HEK293 (cell line): ENCODE results near the gene ATP2A3.

Experiments
- CTCF ChIA-PET: fragments of 350-600 bp; formaldehyde crosslinking; extraction: SDS; loops from one replicate; lab custom pipeline; 2021; ENCODE audit warnings: antibody characterized with exemption; lab: Yijun Ruan, JAX
- POLR2A ChIA-PET: fragments of 300-600 bp; formaldehyde crosslinking; extraction: SDS; loops from one replicate; lab custom pipeline; 2020; ENCODE audit warnings: antibody characterized with exemption, inconsistent platforms; lab: Yijun Ruan, JAX
- H3K27ac ChIP-seq: fragments of 200-500 bp; sonication (Bioruptor generic); 2 replicates; pipeline ENCODE4 v1.5.1; 2014; ENCODE audit warnings: low read depth, low read length, control low read depth, inconsistent platforms; ENCODE audit errors: extremely low read depth
- H3K36me3 ChIP-seq, 2 experiments: fragments of 200-500 bp in 1 of 2; sonication (Bioruptor generic) in 1 of 2; 1 replicate in 1 of 2; 2 replicates in 1 of 2; pipeline ENCODE4 v1.5.1; 2014 to 2017; ENCODE audit warnings: inconsistent platforms in 2 of 2, low read length in 2 of 2; ENCODE audit not compliant: control insufficient read depth in 2 of 2, insufficient read depth in 1 of 2
- H3K4me1 ChIP-seq: fragments of 200-500 bp; sonication (Bioruptor generic); 2 replicates; pipeline ENCODE4 v1.5.1; 2014; ENCODE audit warnings: mild to moderate bottlenecking, low read length, inconsistent platforms; ENCODE audit not compliant: control insufficient read depth, insufficient read depth
- H3K4me3 ChIP-seq: 2 replicates; pipeline ENCODE4 v1.5.1; 2011; ENCODE audit warnings: low read depth, mild to moderate bottlenecking, control low read depth, low read length, moderate library complexity
- H3K9me3 ChIP-seq: fragments of 200-500 bp; sonication (Bioruptor generic); 2 replicates; pipeline ENCODE4 v1.5.1; 2014; ENCODE audit warnings: low read depth, low read length, inconsistent platforms; ENCODE audit not compliant: control insufficient read depth, insufficient read depth
- FEZF1 ChIP-seq: fragments of 450-650 bp; formaldehyde crosslinking; IDR thresholded peaks from 2 replicates; pipeline ENCODE4 v1.5.1; 2016; ENCODE audit warnings: missing biosample characterization, missing genetic modification characterization
- KLF8 ChIP-seq: fragments of 450-650 bp; formaldehyde crosslinking; IDR thresholded peaks from 2 replicates; pipeline ENCODE4 v1.5.1; 2016; ENCODE audit warnings: missing biosample characterization, missing genetic modification characterization
- RBAK ChIP-seq: fragments of 450-650 bp; formaldehyde crosslinking; IDR thresholded peaks from 2 replicates; pipeline ENCODE4 v1.5.1; 2016; ENCODE audit warnings: missing biosample characterization, missing genetic modification characterization
- SP2 ChIP-seq: fragments of 450-650 bp; formaldehyde crosslinking; IDR thresholded peaks from 2 replicates; pipeline ENCODE4 v1.5.1; 2016; ENCODE audit warnings: missing biosample characterization, missing genetic modification characterization
- ZBTB7A ChIP-seq: fragments of 450-650 bp; formaldehyde crosslinking; IDR thresholded peaks from 2 replicates; pipeline ENCODE4 v1.5.1; 2016; ENCODE audit warnings: low read depth, missing biosample characterization, missing genetic modification characterization
- ZNF138 ChIP-seq: fragments of 450-650 bp; formaldehyde crosslinking; IDR thresholded peaks from 2 replicates; pipeline ENCODE4 v1.5.1; 2016; ENCODE audit warnings: missing biosample characterization, missing genetic modification characterization, borderline replicate concordance
- ZNF202 ChIP-seq: fragments of 450-650 bp; formaldehyde crosslinking; IDR thresholded peaks from 2 replicates; pipeline ENCODE4 v1.5.1; 2016; ENCODE audit warnings: missing biosample characterization, missing genetic modification characterization, borderline replicate concordance
- ZNF223 ChIP-seq: fragments of 450-650 bp; formaldehyde crosslinking; IDR thresholded peaks from 2 replicates; pipeline ENCODE4 v1.5.1; 2016; ENCODE audit warnings: missing biosample characterization, missing genetic modification characterization
- ZNF391 ChIP-seq: fragments of 450-650 bp; formaldehyde crosslinking; IDR thresholded peaks from 2 replicates; pipeline ENCODE4 v1.5.1; 2016; ENCODE audit warnings: low read depth, missing biosample characterization, missing genetic modification characterization, borderline replicate concordance
- ZNF548 ChIP-seq: fragments of 450-650 bp; formaldehyde crosslinking; IDR thresholded peaks from 2 replicates; pipeline ENCODE4 v1.5.1; 2016; ENCODE audit warnings: missing biosample characterization, missing genetic modification characterization
- ZNF561 ChIP-seq: fragments of 450-650 bp; IDR thresholded peaks from 2 replicates; pipeline ENCODE4 v1.5.1; 2018; ENCODE audit warnings: missing biosample characterization, missing genetic modification characterization, borderline replicate concordance
- ZNF585B ChIP-seq: fragments of 450-650 bp; formaldehyde crosslinking; IDR thresholded peaks from 2 replicates; pipeline ENCODE4 v1.5.1; 2016; ENCODE audit warnings: missing biosample characterization, missing genetic modification characterization
- ZNF596 ChIP-seq: fragments of 450-650 bp; IDR thresholded peaks from 2 replicates; pipeline ENCODE4 v1.5.0; 2018; ENCODE audit warnings: missing biosample characterization, mild to moderate bottlenecking, missing genetic modification characterization, moderate library complexity
- TF ChIP-seq, protein P1 (sequence below): fragments of 450-650 bp; formaldehyde crosslinking; IDR thresholded peaks from 2 replicates; pipeline ENCODE4 v1.5.1; 2016; ENCODE audit warnings: missing biosample characterization, missing genetic modification characterization
- TF ChIP-seq, protein P2 (sequence below): fragments of 450-650 bp; formaldehyde crosslinking; IDR thresholded peaks from 2 replicates; pipeline ENCODE4 v1.5.1; 2017; ENCODE audit warnings: missing biosample characterization, missing genetic modification characterization
- TF ChIP-seq, protein P3 (sequence below): fragments of 450-650 bp; formaldehyde crosslinking; IDR thresholded peaks from 2 replicates; pipeline ENCODE4 v1.5.1; 2016; ENCODE audit warnings: missing biosample characterization, missing genetic modification characterization, borderline replicate concordance
- TF ChIP-seq, protein P4 (sequence below): fragments of 450-650 bp; formaldehyde crosslinking; IDR thresholded peaks from 2 replicates; pipeline ENCODE4 v1.5.1; 2016; ENCODE audit warnings: missing biosample characterization, missing genetic modification characterization

The ATP2A3 gene

DNA sequence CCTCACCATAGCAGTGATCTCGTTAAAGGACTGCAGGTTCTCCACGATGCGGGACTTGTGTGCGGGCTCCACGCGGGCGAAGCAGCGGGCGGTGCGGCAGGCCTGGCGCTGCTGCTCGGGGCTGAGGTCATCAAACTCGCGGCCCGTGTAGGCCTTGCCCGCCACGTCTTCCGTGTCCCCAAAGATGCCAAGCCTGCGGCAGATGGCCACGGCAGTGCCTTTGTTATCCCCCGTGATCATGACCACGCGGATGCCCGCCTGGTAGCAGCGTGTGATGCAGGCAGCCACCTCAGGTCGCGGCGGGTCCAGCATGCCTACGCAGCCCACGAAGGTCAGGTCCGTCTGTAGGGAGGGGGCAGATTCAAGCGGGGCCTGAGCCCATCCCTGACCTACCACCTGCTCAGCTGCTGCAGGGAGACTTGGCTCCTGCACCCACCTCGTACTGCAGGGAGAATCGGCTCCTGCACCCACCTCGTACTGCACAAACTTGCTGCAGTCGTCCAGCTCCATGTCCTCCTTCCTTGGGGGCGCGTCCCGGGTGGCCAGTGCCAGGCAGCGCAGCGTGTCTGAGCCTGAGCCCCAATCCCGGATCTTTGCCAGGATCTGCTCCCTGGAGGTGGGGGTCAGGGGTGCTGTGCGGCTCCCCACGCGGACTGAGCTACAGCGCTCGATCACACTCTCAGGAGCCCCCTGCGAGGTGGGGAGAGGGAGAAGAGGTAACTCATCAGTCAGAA, 23.1 kb downstream of the ATP2A3 start (continued):
- no peak for TF ChIP-seq FEZF1 (tag by site-specific recombination)
- TF ChIP-seq RBAK: no peak
- TF ChIP-seq, protein P1, sequence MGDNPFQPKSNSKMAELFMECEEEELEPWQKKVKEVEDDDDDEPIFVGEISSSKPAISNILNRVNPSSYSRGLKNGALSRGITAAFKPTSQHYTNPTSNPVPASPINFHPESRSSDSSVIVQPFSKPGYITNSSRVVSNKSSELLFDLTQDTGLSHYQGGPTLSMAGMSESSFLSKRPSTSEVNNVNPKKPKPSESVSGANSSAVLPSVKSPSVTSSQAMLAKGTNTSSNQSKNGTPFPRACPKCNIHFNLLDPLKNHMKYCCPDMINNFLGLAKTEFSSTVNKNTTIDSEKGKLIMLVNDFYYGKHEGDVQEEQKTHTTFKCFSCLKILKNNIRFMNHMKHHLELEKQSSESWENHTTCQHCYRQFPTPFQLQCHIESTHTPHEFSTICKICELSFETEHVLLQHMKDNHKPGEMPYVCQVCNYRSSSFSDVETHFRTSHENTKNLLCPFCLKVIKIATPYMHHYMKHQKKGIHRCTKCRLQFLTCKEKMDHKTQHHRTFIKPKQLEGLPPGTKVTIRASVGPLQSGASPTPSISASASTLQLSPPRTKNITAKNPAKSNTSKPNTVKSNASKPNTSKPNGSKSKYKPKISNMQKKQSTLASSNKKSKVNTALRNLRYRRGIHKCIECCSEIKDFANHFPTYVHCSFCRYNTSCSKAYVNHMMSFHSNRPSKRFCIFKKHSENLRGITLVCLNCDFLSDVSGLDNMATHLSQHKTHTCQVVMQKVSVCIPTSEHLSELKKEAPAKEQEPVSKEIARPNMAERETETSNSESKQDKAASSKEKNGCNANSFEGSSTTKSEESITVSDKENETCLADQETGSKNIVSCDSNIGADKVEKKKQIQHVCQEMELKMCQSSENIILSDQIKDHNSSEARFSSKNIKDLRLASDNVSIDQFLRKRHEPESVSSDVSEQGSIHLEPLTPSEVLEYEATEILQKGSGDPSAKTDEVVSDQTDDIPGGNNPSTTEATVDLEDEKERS (tag by site-specific recombination): no peak
- TF ChIP-seq SP2 (tag by site-specific recombination): no peak

DNA sequence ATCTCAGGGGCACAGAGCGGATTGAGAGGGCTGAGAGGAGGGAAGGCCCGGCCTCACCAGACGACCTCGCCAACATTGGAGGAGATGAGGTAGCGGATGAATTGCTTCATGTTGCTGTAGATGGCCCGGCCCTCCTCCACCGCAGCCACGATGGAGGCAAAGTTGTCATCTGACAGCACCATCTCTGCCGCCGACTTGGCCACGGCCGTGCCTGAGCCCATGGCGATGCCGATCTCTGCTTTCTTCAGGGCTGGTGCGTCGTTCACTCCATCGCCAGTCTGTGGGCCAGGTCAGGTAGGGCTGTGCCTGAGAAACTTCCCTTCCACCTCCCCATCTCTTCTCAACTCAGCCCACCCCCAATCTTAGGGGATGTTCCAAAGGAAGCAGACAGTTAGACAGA, 26.9 kb downstream of the ATP2A3 start:
- Histone ChIP-seq H3K36me3 (peaks cover 0 to 21% of the 10 kb centered on the region in 2 experiments; a peak in 2 of 3 replicates), H3K27ac (no peak overlapping the region), H3K4me1 (no peaks in the 10 kb centered on the region), H3K4me3 (no peak overlapping the region), H3K9me3 (no peaks in the 10 kb centered on the region)
- no peak for TF ChIP-seq ZNF548 (tag by site-specific recombination)
- no peak for TF ChIP-seq ZNF561
- no peak for TF ChIP-seq ZNF138 (tag by site-specific recombination)
- TF ChIP-seq ZNF585B (tag by site-specific recombination): no peak
- TF ChIP-seq ZBTB7A (tag by site-specific recombination): no peak
- TF ChIP-seq, protein P2, sequence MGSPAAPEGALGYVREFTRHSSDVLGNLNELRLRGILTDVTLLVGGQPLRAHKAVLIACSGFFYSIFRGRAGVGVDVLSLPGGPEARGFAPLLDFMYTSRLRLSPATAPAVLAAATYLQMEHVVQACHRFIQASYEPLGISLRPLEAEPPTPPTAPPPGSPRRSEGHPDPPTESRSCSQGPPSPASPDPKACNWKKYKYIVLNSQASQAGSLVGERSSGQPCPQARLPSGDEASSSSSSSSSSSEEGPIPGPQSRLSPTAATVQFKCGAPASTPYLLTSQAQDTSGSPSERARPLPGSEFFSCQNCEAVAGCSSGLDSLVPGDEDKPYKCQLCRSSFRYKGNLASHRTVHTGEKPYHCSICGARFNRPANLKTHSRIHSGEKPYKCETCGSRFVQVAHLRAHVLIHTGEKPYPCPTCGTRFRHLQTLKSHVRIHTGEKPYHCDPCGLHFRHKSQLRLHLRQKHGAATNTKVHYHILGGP (tag by site-specific recombination): no peak
- TF ChIP-seq, protein P3, sequence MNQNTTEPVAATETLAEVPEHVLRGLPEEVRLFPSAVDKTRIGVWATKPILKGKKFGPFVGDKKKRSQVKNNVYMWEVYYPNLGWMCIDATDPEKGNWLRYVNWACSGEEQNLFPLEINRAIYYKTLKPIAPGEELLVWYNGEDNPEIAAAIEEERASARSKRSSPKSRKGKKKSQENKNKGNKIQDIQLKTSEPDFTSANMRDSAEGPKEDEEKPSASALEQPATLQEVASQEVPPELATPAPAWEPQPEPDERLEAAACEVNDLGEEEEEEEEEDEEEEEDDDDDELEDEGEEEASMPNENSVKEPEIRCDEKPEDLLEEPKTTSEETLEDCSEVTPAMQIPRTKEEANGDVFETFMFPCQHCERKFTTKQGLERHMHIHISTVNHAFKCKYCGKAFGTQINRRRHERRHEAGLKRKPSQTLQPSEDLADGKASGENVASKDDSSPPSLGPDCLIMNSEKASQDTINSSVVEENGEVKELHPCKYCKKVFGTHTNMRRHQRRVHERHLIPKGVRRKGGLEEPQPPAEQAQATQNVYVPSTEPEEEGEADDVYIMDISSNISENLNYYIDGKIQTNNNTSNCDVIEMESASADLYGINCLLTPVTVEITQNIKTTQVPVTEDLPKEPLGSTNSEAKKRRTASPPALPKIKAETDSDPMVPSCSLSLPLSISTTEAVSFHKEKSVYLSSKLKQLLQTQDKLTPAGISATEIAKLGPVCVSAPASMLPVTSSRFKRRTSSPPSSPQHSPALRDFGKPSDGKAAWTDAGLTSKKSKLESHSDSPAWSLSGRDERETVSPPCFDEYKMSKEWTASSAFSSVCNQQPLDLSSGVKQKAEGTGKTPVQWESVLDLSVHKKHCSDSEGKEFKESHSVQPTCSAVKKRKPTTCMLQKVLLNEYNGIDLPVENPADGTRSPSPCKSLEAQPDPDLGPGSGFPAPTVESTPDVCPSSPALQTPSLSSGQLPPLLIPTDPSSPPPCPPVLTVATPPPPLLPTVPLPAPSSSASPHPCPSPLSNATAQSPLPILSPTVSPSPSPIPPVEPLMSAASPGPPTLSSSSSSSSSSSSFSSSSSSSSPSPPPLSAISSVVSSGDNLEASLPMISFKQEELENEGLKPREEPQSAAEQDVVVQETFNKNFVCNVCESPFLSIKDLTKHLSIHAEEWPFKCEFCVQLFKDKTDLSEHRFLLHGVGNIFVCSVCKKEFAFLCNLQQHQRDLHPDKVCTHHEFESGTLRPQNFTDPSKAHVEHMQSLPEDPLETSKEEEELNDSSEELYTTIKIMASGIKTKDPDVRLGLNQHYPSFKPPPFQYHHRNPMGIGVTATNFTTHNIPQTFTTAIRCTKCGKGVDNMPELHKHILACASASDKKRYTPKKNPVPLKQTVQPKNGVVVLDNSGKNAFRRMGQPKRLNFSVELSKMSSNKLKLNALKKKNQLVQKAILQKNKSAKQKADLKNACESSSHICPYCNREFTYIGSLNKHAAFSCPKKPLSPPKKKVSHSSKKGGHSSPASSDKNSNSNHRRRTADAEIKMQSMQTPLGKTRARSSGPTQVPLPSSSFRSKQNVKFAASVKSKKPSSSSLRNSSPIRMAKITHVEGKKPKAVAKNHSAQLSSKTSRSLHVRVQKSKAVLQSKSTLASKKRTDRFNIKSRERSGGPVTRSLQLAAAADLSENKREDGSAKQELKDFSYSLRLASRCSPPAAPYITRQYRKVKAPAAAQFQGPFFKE (tag by site-specific recombination): no peak
- TF ChIP-seq ZNF202: no peak
- no peak for TF ChIP-seq ZNF223 (tag by site-specific recombination)
- no peak for TF ChIP-seq KLF8 (tag by site-specific recombination)
- TF ChIP-seq, protein P4, sequence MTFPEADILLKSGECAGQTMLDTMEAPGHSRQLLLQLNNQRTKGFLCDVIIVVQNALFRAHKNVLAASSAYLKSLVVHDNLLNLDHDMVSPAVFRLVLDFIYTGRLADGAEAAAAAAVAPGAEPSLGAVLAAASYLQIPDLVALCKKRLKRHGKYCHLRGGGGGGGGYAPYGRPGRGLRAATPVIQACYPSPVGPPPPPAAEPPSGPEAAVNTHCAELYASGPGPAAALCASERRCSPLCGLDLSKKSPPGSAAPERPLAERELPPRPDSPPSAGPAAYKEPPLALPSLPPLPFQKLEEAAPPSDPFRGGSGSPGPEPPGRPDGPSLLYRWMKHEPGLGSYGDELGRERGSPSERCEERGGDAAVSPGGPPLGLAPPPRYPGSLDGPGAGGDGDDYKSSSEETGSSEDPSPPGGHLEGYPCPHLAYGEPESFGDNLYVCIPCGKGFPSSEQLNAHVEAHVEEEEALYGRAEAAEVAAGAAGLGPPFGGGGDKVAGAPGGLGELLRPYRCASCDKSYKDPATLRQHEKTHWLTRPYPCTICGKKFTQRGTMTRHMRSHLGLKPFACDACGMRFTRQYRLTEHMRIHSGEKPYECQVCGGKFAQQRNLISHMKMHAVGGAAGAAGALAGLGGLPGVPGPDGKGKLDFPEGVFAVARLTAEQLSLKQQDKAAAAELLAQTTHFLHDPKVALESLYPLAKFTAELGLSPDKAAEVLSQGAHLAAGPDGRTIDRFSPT (tag by site-specific recombination): no peak
- TF ChIP-seq ZNF391: no peak
- TF ChIP-seq ZNF596: no peak
- POLR2A ChIA-PET: no interaction called here
- CTCF ChIA-PET: no interaction called here
